Fibroblast of villous mesenchyme (primary cell): ENCODE measurements around the gene CCDC33. TPM values are rescaled to one million over a fixed set of nuclear protein-coding genes. Genes with fewer than 3 reads are reported as not detected.

Source experiments
- DNase-seq: peaks from one replicate; pipeline ENCODE4 v3.0.0-alpha.2; 2010; ENCODE audit warnings: low read depth
- H3K4me3 ChIP-seq: 2 replicates; pipeline ENCODE4 v1.5.1; 2011; ENCODE audit warnings: low read depth, mild to moderate bottlenecking, low read length
- total RNA-seq: library from RNA; depleted of rRNA; stranded (reverse); fragments of >200 nt; gene quantifications from 2 replicates; pipeline ENCODE4 v1.2.3, GENCODE V29; 2012
- TF ChIP-seq, protein P1 (sequence below): IDR thresholded peaks from 2 replicates; pipeline ENCODE4 v1.5.1; 2012; ENCODE audit warnings: low read depth, mild to moderate bottlenecking, low read length; ENCODE audit not compliant: insufficient read depth

CCDC33 gene
- total RNA-seq, 1 donor: 0.86 TPM

DNA sequence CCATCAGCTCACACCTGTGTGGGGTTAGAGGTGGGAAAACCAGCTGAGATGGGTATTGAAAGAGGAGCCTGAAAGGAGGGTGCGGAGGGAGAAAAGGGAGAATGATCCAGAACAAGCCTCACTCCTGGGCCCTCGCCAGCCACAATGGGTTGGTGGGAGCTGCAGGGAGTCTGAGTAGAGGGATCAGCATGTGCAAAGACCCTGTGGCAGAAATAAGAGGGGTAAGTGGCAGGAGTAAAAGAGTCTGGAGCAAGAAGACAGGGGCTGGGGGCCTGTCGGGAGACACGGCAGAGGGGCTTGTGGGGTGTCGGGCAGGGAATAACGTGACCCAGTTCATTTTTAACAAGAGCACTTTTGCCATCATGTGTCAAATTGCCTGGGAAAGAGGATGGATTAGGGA, 34.0 kb downstream of the CCDC33 start:
- DNase-seq: no peak
- TF ChIP-seq, protein P1, sequence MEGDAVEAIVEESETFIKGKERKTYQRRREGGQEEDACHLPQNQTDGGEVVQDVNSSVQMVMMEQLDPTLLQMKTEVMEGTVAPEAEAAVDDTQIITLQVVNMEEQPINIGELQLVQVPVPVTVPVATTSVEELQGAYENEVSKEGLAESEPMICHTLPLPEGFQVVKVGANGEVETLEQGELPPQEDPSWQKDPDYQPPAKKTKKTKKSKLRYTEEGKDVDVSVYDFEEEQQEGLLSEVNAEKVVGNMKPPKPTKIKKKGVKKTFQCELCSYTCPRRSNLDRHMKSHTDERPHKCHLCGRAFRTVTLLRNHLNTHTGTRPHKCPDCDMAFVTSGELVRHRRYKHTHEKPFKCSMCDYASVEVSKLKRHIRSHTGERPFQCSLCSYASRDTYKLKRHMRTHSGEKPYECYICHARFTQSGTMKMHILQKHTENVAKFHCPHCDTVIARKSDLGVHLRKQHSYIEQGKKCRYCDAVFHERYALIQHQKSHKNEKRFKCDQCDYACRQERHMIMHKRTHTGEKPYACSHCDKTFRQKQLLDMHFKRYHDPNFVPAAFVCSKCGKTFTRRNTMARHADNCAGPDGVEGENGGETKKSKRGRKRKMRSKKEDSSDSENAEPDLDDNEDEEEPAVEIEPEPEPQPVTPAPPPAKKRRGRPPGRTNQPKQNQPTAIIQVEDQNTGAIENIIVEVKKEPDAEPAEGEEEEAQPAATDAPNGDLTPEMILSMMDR: no peak
- no peak overlapping the region for H3K4me3 ChIP-seq

DNA sequence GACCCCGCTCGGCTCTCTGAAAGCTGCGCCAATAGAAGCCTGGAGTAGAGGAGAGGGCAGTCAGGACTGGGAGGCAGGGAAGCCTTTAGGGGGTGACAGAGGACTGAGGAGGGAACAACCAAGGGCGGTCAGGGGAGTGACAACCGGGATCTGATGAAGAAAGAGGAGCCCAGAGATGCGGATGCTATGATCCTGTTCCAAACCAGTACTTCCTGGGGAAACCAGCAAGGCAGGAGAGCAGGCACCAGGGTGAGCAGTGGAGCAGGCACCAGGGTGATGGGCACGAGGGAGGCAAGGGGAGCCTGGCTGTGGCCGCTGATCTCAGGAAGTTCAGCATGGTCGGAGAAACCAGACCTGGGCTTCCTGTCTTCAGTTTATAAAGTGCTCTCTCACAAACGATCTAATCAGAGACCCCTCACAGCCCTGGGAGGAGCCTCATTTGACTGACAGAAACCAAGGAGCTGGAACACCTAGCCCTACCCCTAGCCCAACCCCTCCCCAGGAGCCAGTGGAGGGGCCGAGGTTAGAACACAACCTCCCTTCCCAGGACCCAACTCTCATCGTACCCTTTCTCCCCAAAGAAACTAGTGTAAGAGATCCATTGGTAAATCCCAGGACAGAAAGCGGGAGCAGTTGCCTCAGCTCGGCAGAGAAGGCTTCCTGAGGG, 34.9 kb downstream of the CCDC33 start:
- H3K4me3 ChIP-seq: no peak overlapping the region
- TF ChIP-seq, protein P1: no peak
- DNase-seq: no peak

DNA sequence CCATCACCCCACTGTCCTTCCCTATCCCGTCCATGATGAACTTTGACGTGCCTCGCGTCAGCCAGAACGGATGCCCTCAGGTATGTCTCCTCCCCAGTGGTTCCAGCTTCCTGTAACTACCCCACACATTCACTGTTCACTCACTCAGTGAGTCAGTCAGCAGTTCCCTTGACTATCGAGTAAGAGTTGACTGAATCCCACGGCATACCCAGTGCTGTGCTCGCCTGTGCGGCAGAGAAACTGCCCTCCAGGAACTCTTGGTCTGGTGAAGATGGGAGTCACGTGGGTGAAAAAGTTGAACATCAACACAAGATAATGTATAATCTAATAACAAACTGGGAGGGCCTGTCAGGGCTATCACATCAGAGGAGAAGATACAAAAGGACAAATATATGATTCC, 36.7 kb downstream of the CCDC33 start:
- H3K4me3 ChIP-seq: no peak overlapping the region
- no peak for DNase-seq
- TF ChIP-seq, protein P1: no peak

DNA sequence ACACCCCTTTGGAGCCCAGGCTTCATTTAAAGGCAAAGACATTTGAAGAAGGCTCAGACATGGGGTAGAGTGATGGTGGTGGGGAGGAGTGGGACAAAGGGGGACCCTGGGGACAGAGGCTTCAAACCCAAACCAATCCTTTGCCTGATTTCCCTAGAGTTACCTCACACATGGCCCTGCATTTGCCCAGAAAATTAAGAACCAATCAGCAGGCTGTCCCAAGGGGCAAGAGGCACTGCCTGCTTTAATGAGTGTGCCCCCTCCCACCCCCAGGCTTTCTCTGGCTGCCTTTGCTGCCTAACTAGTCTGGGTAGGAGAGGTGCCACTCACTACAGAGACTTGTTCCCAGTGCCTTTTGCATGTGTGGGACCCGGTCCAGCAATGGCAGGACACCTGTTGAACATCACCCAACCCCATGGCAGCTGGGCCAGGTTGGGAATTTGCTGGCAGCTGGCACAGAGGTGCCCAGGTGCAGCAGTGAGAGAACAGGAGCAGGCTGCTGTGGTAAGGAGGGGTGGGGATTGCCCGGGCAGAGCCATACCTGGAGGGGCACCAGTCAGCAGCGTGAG, 38.4 kb downstream of the CCDC33 start:
- no peak for DNase-seq
- TF ChIP-seq, protein P1: no peak
- no peak overlapping the region for H3K4me3 ChIP-seq

DNA sequence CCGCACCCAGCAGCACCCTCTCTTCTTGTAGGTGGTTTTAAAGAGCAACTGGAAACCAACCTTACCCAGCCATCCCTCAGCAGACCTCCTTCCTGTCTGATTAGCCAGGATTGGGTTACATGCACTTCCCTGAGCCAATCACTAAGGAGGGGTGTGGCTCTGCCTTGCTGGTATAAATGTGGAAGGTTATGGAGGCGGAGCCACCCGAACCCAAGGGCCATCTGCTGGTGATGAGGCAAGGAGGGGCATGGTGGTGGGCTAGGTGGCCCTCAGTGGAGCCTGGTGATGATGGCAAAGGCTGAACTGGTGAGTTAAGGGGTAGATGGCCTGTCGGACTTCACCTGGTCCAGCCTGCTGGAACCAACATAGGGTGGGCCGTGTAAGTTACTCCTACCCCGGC, 39.8 kb downstream of the CCDC33 start:
- H3K4me3 ChIP-seq: no peak overlapping the region
- DNase-seq: no peak
- TF ChIP-seq, protein P1: no peak

DNA sequence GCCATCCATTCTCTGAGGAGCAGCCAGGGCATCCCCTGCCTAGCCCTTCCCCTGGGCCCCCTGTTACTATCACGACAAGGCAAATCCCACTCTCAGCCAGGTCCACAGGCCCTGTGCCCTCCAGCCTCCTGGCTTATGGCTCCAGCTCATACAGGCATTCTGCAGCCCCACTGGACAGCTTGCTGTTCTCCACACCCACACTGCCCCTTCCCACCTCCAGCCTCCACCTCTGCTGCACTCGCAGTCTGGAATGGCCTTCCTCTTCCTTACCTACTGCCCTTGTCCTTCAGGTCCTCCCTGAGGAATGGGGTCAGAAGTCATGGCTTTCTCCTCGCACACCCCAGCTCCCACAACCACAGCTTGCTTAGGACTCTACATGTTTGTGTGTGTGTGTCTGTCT, 40.4 kb downstream of the CCDC33 start:
- no peak overlapping the region for H3K4me3 ChIP-seq
- no peak for DNase-seq
- TF ChIP-seq, protein P1: no peak
